AG09309 (cell line): ENCODE results near the gene TMEM125.

Experiments
- DNase-seq: peaks from one replicate; pipeline ENCODE4 v3.0.0-alpha.2; 2010; ENCODE audit warnings: low read depth
- H3K4me3 ChIP-seq: 2 replicates; pipeline ENCODE4 v1.5.1; 2011; ENCODE audit warnings: mild to moderate bottlenecking, low read depth, low read length, moderate library complexity; ENCODE audit not compliant: control insufficient read depth
- CTCF ChIP-seq: IDR thresholded peaks from 2 replicates; pipeline ENCODE4 v1.5.1; 2011; ENCODE audit warnings: mild to moderate bottlenecking, low read depth, low read length, inconsistent platforms; ENCODE audit not compliant: insufficient read depth, control insufficient read depth; ENCODE audit errors: missing control alignments

The TMEM125 gene

DNA sequence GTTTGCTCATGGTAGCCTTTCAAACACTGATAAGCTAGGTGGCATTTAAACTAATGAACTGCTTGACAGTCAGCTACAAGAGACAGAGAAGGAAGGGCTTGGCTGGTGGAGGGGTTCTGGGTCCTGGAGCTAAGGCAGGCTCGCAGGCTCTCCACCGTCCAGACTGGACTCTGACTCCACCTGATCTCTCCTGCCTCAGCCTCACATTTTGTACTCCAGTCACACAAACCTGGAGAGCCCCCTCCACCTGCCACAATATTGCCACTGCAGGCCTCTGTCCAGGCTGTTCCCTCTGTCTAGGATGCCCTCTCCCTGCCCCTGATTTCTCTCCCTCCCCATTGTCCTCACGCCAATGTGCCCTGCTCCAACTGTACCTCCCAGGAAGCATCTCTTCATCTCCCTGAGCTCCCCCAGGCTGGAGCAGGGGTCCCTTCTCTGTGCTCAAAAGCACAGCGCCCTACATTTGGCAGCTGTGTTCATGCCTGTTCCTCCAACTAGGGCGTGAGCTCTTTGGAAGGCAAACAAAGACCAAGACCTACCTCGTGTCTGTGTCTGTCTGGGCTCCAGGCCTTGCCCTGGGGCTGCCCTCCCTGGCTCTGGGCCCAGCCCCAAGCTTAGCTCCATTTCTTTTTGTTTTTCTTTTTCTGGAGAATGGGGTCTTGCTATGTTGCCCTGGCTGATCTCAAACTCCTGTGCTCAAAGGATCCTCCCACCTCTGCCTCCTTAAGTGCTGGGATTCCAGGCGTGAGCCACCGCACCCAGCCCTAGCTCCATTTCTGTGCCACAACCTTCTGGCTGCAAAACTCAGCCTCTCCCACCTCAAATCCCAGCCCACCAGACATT lies 33.9 kb downstream of the TMEM125 start:
- TF ChIP-seq CTCF: no peak

GRCh38 chr1:43304314-43304681 lies 34.5 kb downstream of the TMEM125 start:
- DNase-seq: no peak
- no peak overlapping the region for H3K4me3 ChIP-seq
- TF ChIP-seq CTCF: no peak

More for the DNA sequence above, 33.9 kb downstream of the TMEM125 start:
- no peak overlapping the region for H3K4me3 ChIP-seq
- no peak for DNase-seq

GRCh38 chr1:43304771-43305300 lies 35.1 kb downstream of the TMEM125 start:
- DNase-seq: no peak
- H3K4me3 ChIP-seq: no peak overlapping the region
- no peak for TF ChIP-seq CTCF

DNA sequence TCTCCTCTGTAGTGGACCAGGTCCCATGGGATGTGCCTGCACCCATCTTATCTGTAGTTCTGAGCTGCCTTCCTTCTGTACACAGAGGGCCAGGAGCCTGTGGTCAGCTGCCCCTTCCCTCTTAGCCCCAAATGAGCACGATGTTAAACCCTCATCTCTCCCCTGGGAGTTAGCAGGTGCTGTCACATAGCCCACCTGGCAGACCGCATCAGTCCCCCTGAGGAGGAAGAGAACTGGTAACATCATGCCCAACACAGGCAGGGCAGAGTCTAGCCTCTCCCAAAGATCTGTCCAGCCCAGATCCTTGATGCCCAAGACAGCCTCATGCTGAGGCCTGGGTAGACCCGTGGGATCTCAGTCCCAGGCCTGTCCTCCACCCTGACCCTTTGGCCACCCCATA lies 35.7 kb downstream of the TMEM125 start:
- H3K4me3 ChIP-seq: no peak overlapping the region
- no peak for DNase-seq
- TF ChIP-seq CTCF: no peak

- no peak for DNase-seq
- no peak overlapping the region for H3K4me3 ChIP-seq
- TF ChIP-seq CTCF: no peak
Observed at GRCh38 chr1:43305926-43306687, 36.3 kb downstream of the TMEM125 start.

GRCh38 chr1:43306688-43307457 lies 37.1 kb downstream of the TMEM125 start:
- no peak for TF ChIP-seq CTCF
- DNase-seq: no peak
- H3K4me3 ChIP-seq: no peak overlapping the region
